ENCODE results near the gene NOP14. TPM values are rescaled to one million over a fixed set of nuclear protein-coding genes. Genes with fewer than 3 reads are reported as not detected.

Gene NOP14
- total RNA-seq, 1 donor, result 25.6 TPM

- H3K4me3 ChIP-seq (ENCODE audit: low read depth, low read length), result no peak overlapping the region
- DNase-seq (ENCODE audit: low read depth), result no peak
- no peak for TF ChIP-seq CTCF (IDR thresholded peaks at IDR 0.05; ENCODE audit: insufficient read depth, low read length)
Observed at GRCh38 chr4:2907706-2908293, 55.4 kb downstream of the NOP14 start.

GRCh38 chr4:2907226-2907625 lies 56.0 kb downstream of the NOP14 start:
- DNase-seq (ENCODE audit: low read depth), result no peak
- H3K4me3 ChIP-seq (ENCODE audit: low read depth, low read length), result no peak overlapping the region
- TF ChIP-seq CTCF (IDR thresholded peaks at IDR 0.05; ENCODE audit: insufficient read depth, low read length), result no peak

GRCh38 chr4:2906218-2906617 lies 57.0 kb downstream of the NOP14 start:
- TF ChIP-seq CTCF (IDR thresholded peaks at IDR 0.05; ENCODE audit: insufficient read depth, low read length), result no peak
- no peak overlapping the region for H3K4me3 ChIP-seq (ENCODE audit: low read depth, low read length)
- DNase-seq (ENCODE audit: low read depth), result no peak

GRCh38 chr4:2905544-2905943 lies 57.7 kb downstream of the NOP14 start:
- no peak for TF ChIP-seq CTCF (IDR thresholded peaks at IDR 0.05; ENCODE audit: insufficient read depth, low read length)
- no peak overlapping the region for H3K4me3 ChIP-seq (ENCODE audit: low read depth, low read length)
- no peak for DNase-seq (ENCODE audit: low read depth)

GRCh38 chr4:2902126-2902525 lies 61.1 kb downstream of the NOP14 start:
- peak; percentile 63 for DNase-seq (ENCODE audit: low read depth)
- TF ChIP-seq CTCF (IDR thresholded peaks at IDR 0.05; ENCODE audit: insufficient read depth, low read length), result no peak
- H3K4me3 ChIP-seq (ENCODE audit: low read depth, low read length), result no peak overlapping the region

GRCh38 chr4:2901186-2901585 lies 62.0 kb downstream of the NOP14 start:
- no peak for DNase-seq (ENCODE audit: low read depth)
- H3K4me3 ChIP-seq (ENCODE audit: low read depth, low read length), result no peak overlapping the region
- no peak for TF ChIP-seq CTCF (IDR thresholded peaks at IDR 0.05; ENCODE audit: insufficient read depth, low read length)

GRCh38 chr4:2900741-2901140 lies 62.5 kb downstream of the NOP14 start:
- no peak for DNase-seq (ENCODE audit: low read depth)
- H3K4me3 ChIP-seq (ENCODE audit: low read depth, low read length), result no peak overlapping the region
- no peak for TF ChIP-seq CTCF (IDR thresholded peaks at IDR 0.05; ENCODE audit: insufficient read depth, low read length)
